NCI-H748 (cell line): Measurements from ENCODE around the gene PACS1.
A peak's percentile ranks its signal among the peaks of the same experiment; 100 is the strongest.
"Not testable (repeated sequence)": the region's sequence is repeated elsewhere in the genome, so short reads cannot be mapped to it uniquely, and the experiment has no call there.

Experiments used
- DNase-seq: peaks from one replicate; lab custom pipeline; 2025; ENCODE audit not compliant: unreplicated experiment; lab: John Stamatoyannopoulos, UW

Gene PACS1

GRCh38 chr11:66075273-66075672 lies 5.2 kb downstream of the PACS1 start:
- no peak for DNase-seq

- no peak for DNase-seq
Measured at GRCh38 chr11:66076561-66076960, 6.5 kb downstream of the PACS1 start.

- no peak for DNase-seq
Measured at GRCh38 chr11:66077927-66078326, 7.9 kb downstream of the PACS1 start.

GRCh38 chr11:66078949-66079348 lies 8.9 kb downstream of the PACS1 start:
- DNase-seq: not testable (repeated sequence)

GRCh38 chr11:66080055-66080817 lies 10.2 kb downstream of the PACS1 start:
- no peak for DNase-seq

- peak; percentile 7 for DNase-seq
Measured at GRCh38 chr11:66081505-66081904, 11.4 kb downstream of the PACS1 start.

- peak; percentile 84 for DNase-seq
Measured at GRCh38 chr11:66082946-66083698, 13.1 kb downstream of the PACS1 start.

GRCh38 chr11:66083767-66084166 lies 13.7 kb downstream of the PACS1 start:
- DNase-seq: no peak

- DNase-seq: no peak
Measured at GRCh38 chr11:66084821-66085475, 14.9 kb downstream of the PACS1 start.

GRCh38 chr11:66087148-66087908 lies 17.3 kb downstream of the PACS1 start:
- DNase-seq: no peak

GRCh38 chr11:66089067-66089466 lies 19.0 kb downstream of the PACS1 start:
- no peak for DNase-seq

GRCh38 chr11:66090288-66090687 lies 20.2 kb downstream of the PACS1 start:
- DNase-seq: no peak

GRCh38 chr11:66092125-66092524 lies 22.1 kb downstream of the PACS1 start:
- DNase-seq: not testable (repeated sequence)

GRCh38 chr11:66099746-66100145 lies 29.7 kb downstream of the PACS1 start:
- DNase-seq: not testable (repeated sequence)

GRCh38 chr11:66100272-66101065 lies 30.4 kb downstream of the PACS1 start:
- DNase-seq: peak; percentile 12

GRCh38 chr11:66101066-66101464 lies 31.0 kb downstream of the PACS1 start:
- DNase-seq: no peak

GRCh38 chr11:66104057-66104638 lies 34.1 kb downstream of the PACS1 start:
- no peak for DNase-seq

- DNase-seq: no peak
Measured at GRCh38 chr11:66106786-66107599, 36.9 kb downstream of the PACS1 start.
